Fibroblast of skin of right quadriceps (primary cell): ENCODE measurements around the gene FAS.

Experiments
- DNase-seq: peaks from one replicate; pipeline ENCODE4 v3.0.0-alpha.2; 2013

The FAS gene

GRCh38 chr10:88974012-88974411 lies 16.6 kb upstream of the FAS start:
- peak; percentile 48 for DNase-seq

GRCh38 chr10:88974446-88975376 lies 15.9 kb upstream of the FAS start:
- DNase-seq: no peak

- DNase-seq: no peak
Observed at GRCh38 chr10:88975377-88975720, 15.2 kb upstream of the FAS start.

- DNase-seq: no peak
Observed at GRCh38 chr10:88978463-88978862, 12.1 kb upstream of the FAS start.

- DNase-seq: peak; percentile 89
Observed at GRCh38 chr10:88979153-88979562, 11.4 kb upstream of the FAS start.

- no peak for DNase-seq
Observed at GRCh38 chr10:88979603-88980002, 11.0 kb upstream of the FAS start.

GRCh38 chr10:88980247-88980646 lies 10.4 kb upstream of the FAS start:
- DNase-seq: no peak

- DNase-seq: no peak
Observed at GRCh38 chr10:88980800-88981199, 9.8 kb upstream of the FAS start.

- no peak for DNase-seq
Observed at GRCh38 chr10:88981435-88981834, 9.2 kb upstream of the FAS start.

- DNase-seq: no peak
Observed at GRCh38 chr10:88982366-88982765, 8.2 kb upstream of the FAS start.

GRCh38 chr10:88983206-88983605 lies 7.4 kb upstream of the FAS start:
- DNase-seq: no peak

GRCh38 chr10:88983939-88984338 lies 6.7 kb upstream of the FAS start:
- DNase-seq: no peak

GRCh38 chr10:88984525-88984924 lies 6.1 kb upstream of the FAS start:
- DNase-seq: no peak

GRCh38 chr10:88986549-88987242 lies 3.9 kb upstream of the FAS start:
- peak; percentile 37 for DNase-seq

- no peak for DNase-seq
Observed at GRCh38 chr10:88987243-88987725, 3.3 kb upstream of the FAS start.

- no peak for DNase-seq
Observed at GRCh38 chr10:88987840-88988239, 2.8 kb upstream of the FAS start.

- DNase-seq: no peak
Observed at GRCh38 chr10:88989423-88989822, 1.2 kb upstream of the FAS start.

- DNase-seq: peak; percentile 81
Observed at GRCh38 chr10:88989824-88990383, 694 bp upstream of the FAS start.

GRCh38 chr10:88991161-88991898 lies 732 bp downstream of the FAS start:
- peak; percentile 70 for DNase-seq

- no peak for DNase-seq
Observed at GRCh38 chr10:88991899-88992320, 1.3 kb downstream of the FAS start.

GRCh38 chr10:88992921-88993524 lies 2.4 kb downstream of the FAS start:
- DNase-seq: no peak

GRCh38 chr10:88994019-88994418 lies 3.4 kb downstream of the FAS start:
- DNase-seq: peak; percentile 60
